HG03558 (cell line): ENCODE results near the gene DENND11.

ENCODE experiments used
- ATAC-seq: cut with Tn5 transposase; IDR thresholded peaks from one replicate; pipeline ENCODE4 v1.9.1; 2021; ENCODE audit warnings: moderate number of reproducible peaks; ENCODE audit not compliant: unreplicated experiment; ENCODE audit errors: extremely low read depth

Gene DENND11

GRCh38 chr7:141688043-141688442, 13.9 kb downstream of the DENND11 start:
- ATAC-seq: no peak

DNA sequence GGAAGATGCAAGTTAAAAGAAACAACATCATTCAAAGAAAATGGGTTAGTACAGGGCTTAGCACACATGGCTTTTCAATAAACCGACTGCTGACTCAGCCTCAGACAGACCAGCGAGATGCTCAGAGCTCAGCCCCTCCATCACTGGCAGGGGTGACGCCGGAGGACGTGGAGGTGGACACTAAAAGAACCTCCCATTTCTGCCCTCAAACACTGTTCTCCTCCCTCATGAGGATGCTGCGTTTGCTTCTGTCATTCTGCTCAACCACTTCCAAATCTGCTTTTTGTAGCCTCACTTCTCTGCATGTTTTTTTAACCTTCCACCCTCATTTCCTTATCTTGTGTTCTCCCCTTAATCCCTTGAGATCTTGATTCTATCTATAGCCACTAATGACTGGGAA, 15.3 kb downstream of the DENND11 start:
- ATAC-seq: no peak

DNA sequence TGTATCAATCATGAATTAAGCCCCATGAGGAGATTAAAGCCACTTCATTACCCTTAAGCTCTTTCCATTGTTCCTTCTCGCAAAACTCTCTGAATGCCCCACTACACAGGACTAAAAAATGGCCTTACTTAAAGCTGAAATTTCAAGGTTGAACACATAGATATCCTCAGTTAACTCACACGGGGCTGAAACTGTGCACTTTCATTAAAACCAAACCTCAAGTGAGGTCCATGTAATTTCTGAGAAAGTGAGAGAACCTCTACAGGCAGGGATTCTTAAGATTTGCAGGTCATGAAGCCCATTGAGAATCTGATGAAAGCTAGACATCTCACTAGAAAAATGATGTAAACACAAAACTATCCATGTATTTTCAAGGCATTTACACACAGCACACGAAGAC, 15.9 kb downstream of the DENND11 start:
- no peak for ATAC-seq

- ATAC-seq: no peak
These were observed 16.5 kb downstream of the DENND11 start for GRCh38 chr7:141685285-141686023.

DNA sequence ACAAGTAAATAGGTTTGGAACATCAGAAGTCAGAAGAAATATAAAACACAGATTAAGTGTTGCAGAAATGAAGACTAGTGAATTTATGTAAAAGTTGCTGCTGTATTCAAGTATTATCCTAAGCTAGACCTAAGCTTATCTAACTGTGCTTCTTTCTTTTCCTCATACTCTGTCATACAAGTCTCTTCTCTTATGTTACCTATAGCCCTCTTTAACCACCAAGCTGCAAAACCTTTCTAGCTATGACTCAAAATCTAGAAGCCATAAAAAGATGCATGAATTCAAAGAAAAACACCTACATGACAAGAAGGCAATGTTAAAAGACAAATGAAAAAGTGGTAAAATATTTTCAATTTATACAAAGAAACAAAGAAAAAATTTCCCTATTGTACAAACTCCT, 23.0 kb downstream of the DENND11 start:
- peak; percentile 61 for ATAC-seq

GRCh38 chr7:141676618-141677017, 25.3 kb downstream of the DENND11 start:
- ATAC-seq: no peak

- no peak for ATAC-seq
These were observed 26.3 kb downstream of the DENND11 start for GRCh38 chr7:141675436-141676215.

DNA sequence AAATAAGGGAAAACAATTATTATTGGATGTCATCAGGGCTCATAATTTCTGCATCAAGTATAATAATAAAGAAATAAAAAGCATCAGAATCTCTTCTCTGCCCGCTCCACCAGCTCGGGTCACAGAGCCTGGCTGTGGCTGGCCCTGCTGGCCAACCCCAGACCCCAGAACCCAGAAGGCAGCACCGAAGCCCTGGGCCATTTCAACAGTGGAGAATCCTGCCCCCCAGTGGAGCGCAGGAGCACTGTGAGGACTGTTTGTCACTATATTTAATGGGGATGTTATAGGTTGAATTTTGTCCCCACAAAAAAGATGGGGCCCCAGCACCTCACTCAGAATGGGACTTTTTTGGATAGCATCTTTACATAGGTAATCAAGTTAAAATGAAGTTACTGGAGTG, 27.3 kb downstream of the DENND11 start:
- ATAC-seq: no peak

- no peak for ATAC-seq
These were observed 27.7 kb downstream of the DENND11 start for GRCh38 chr7:141674171-141674671.

DNA sequence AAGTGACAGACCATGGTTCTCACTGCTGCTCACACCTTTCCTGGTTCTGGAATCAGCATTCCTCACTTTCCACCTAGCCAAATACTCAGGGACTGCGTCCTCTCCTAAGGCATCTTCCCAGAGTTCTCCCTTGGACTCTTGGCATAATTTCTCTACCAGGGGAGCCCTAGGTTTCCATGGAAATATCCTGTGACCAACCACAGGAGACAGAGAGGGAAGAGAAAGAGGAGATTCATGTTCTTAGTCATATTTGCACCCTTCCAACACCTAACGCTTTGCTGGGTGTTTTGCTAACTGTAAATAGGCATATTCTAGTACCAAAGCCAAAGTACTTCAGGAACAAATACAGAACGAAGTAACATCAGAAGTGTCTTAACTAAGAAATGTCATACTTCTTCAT, 28.6 kb downstream of the DENND11 start:
- ATAC-seq: no peak

GRCh38 chr7:141671705-141672496, 30.1 kb downstream of the DENND11 start:
- no peak for ATAC-seq

- ATAC-seq: no peak
These were observed 33.1 kb downstream of the DENND11 start for GRCh38 chr7:141668853-141669252.

- ATAC-seq: no peak
These were observed 35.9 kb downstream of the DENND11 start for GRCh38 chr7:141666071-141666470.

DNA sequence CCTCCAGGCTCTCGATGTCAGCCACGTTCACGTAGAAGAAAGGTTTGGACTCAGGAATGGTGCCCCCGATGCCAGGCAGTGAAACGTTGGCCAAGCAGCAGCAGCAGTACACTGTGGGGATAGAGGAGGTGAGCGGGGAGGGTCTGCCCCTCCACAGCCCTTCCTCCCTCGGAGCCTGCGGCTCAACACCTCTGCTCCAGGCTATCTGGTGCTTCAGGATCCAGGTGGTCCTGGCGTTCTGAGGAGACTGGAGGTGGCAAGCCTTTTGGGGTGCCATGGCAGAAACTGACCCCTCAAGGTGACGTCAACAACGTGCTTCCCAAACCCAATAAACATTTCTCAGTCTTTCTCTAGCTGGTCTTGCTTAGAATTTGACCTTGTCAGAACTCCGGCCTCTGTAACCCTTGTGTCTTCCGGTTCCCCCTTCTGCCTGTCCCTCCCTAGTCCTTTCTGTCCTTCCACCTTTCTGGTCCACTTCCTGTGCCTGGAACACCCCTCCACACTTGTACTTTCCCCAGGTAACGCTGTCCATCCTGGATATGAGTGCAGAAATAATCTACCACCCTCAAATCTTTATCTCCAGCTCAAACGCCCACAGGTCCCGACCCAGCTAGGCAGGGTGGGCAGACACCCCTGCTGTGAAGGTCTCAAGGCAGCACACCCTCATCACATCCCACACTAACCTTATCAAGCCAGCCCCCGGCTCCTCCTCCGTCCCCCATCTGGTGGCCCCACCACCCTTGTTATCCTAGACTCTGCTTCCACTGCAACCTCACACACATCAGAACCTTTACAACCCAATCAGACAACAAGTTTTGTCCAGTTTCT, 36.5 kb downstream of the DENND11 start:
- no peak for ATAC-seq

DNA sequence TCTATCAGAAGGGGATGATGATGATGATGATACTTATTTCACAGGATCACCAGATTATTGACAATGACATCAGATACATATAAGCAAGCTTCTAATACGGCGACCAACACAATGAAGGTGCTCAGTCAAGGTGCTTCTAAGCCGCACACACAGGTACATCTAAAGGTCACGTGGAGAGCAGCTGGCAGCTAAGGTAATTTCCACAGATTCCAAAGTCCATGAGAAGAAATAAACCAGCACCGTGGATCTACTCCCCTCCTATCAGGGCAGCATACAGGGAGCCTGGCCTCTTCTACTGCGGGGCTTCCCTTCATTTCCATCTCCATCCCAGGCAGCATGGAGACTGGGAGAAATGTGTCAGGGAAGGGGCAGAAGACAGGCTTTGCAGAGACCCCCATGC, 37.5 kb downstream of the DENND11 start:
- ATAC-seq: no peak

GRCh38 chr7:141663081-141663849, 38.7 kb downstream of the DENND11 start:
- ATAC-seq: no peak

DNA sequence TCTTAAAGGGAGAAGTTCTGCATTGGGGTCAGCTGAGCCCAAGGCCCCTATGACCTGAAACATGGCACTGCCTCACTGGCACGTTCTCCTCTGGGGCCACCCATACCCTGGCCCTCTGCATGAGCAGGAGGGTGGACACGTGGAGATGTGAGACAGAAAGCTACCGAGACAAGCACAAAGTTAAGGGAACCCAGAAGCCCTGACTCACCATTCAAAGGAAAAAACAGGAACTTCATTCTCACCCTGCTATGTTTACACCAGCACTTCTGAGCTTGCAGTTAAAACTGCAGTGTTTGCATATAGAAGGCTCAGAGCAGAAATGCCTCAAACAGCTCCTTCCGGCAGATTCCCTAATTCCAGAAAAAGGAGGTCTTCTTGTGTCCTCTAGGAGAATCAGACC, 41.7 kb downstream of the DENND11 start:
- no peak for ATAC-seq

GRCh38 chr7:141659501-141659900, 42.5 kb downstream of the DENND11 start:
- ATAC-seq: no peak

DNA sequence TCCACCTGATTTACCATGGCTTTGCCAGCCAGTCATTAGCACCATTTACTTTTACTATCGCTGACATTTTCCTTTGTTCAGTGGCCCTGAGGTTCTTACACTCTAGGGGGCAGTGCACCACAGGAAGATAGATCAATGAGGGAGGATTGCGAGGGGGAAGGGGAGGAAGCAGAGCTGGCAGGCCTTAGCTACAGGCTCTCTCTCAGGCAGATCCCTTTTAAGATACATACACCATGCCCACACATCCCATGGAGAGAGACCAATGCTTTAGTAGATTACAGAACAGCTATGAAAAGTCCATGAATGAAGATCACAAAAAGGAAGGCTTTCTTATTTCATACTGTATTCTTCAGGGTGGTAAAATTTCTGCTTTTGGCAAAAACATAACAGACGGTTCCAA, 47.4 kb downstream of the DENND11 start:
- ATAC-seq: peak; percentile 73
